ENCODE results near the gene CSTPP1. TPM values are rescaled to one million over a fixed set of nuclear protein-coding genes. Genes with fewer than 3 reads are reported as not detected.
"Not testable (repeated sequence)": the region's sequence is repeated elsewhere in the genome, so short reads cannot be mapped to it uniquely, and the experiment has no call there.

The CSTPP1 gene
- total RNA-seq, 2 donors from 2014 or later, result 12.2 to 13.8 TPM

DNA sequence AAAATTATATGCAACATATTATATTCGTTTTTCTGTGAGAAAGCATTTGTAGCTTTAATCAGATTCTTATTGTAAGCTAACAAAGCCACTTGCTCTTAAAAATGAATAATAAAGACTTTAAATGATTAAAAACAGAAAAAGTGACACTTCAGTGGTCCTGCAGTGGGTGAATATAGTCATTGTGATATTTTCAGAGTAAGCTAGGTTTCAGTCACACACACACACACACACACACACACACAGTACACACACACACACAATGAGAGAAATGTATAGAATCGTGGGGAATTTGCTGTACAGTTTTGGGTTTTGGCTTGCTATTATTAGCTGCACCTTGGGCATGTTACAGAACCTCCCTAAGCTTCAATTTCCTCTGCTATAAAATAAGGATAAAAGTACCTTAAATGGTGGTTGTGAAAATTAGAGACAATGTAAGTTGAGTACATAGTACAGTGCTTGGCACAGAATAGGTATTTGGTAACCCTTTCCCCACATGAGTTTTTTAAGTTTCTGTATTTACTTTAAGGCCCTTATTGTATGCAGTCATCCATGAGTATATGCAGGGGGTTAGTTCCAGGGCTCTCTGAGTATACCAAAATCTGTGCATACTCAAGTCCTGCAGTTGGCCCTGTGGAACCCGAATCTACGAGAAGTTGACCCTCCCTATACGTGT lies 39.8 kb downstream of the CSTPP1 start:
- H3K4me1 Mint-ChIP-seq, result peaks cover 8% of the 10 kb centered on the region
- peaks cover 4% of the 10 kb centered on the region for H3K36me3 Mint-ChIP-seq (ENCODE audit: low read depth)
- no peak for DNase-seq
- H3K27me3 Mint-ChIP-seq, result no peaks in the 10 kb centered on the region
- no peak for ATAC-seq
- H3K27ac Mint-ChIP-seq, result no peak overlapping the region
- H3K9me3 ChIP-seq (ENCODE audit: control insufficient read depth, low read length, poor library complexity, severe bottlenecking), result no peaks in the 10 kb centered on the region
- no peak overlapping the region for H3K4me3 Mint-ChIP-seq

DNA sequence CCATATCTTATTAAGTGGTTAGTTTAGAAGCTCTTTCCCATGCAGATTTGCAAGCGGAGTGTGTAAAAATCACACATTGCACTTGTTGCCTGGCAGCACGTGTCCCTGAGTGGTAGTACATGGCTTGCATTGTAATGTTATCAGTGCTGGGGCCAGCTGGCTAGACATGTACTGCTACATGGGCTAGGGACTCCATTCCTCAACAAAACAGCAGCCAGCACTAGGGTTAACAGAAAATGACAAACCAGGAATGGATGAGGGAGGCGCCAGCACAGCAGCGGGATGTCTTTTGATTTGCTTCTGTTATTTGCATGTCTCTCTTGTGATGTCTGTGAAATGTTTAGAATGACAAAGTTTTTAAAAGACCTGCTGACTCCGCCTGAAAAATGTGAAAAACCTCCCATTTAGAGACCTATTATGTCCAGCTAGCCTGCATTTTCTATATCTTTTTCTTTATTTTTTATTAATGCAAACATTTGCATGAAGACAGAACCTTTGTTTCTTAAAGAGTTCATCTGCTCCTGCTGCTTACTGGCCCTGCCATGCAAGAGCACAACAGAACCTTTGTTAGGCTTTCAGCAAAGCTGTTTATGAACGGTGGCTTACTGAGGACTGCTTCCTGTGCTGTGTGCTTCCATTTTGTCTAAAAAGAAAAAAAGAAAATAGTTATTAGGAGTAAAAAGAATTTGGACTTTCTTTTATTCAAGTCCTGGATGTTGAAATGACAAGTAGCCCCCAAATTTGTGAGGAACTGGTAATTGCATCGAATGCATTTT lies 40.7 kb downstream of the CSTPP1 start:
- Mint-ChIP-seq H3K27ac (no peak overlapping the region), H3K27me3 (no peaks in the 10 kb centered on the region), H3K36me3 (ENCODE audit: low read depth) (peaks cover 4% of the 10 kb centered on the region), H3K4me1 (peaks cover 12% of the 10 kb centered on the region), H3K4me3 (no peak overlapping the region)
- DNase-seq, result no peak
- no peaks in the 10 kb centered on the region for H3K9me3 ChIP-seq (ENCODE audit: control insufficient read depth, low read length, poor library complexity, severe bottlenecking)
- no peak for ATAC-seq

DNA sequence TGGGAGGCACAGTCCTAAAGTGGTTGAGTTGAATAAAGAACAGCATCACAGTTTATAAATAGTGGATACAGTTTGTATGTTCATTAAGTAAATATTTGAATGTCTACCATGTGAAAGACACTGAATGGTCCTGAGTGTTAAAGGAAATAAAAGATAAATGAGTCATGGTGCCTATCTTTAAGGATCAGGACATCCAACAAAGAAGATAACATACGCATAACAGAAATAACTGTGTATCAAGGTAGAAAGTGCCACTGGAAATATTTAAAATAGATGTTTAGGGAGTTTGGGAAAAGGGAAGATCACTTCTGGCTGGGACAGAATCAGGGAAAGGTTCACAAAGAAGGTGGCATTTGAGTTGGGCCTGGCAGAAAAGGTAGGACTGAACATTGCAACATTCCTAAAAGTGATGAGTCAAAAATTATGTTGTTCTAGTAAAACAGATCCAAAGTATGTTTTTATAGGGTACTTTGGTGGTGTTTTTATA lies 41.5 kb downstream of the CSTPP1 start:
- DNase-seq, result no peak
- Mint-ChIP-seq H3K27me3 (no peaks in the 10 kb centered on the region), H3K4me3 (no peak overlapping the region), H3K36me3 (ENCODE audit: low read depth) (peaks cover 4% of the 10 kb centered on the region), H3K27ac (no peak overlapping the region), H3K4me1 (peaks cover 12% of the 10 kb centered on the region)
- ATAC-seq, result no peak
- H3K9me3 ChIP-seq (ENCODE audit: control insufficient read depth, low read length, poor library complexity, severe bottlenecking), result no peaks in the 10 kb centered on the region

DNA sequence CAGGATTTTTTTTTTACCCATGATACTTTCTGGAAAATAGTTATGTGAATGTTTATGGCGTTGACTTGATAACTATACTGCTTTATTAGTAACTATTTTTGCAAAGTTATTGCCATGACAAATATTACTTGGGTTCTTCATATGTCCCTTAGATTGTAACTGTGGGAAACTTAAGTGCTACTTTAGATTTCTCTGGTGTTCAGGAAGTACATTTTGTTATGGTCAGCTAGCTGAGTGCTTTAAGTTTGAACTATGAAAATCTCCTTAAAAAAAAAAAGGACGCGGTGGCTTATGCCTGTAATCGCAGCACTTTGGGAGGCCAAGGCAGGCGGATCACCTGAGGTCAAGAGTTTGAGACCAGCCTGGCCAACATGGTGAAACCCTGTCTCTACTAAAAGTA lies 42.8 kb downstream of the CSTPP1 start:
- Mint-ChIP-seq H3K27ac (no peak overlapping the region), H3K4me3 (no peak overlapping the region), H3K27me3 (no peaks in the 10 kb centered on the region), H3K4me1 (peaks cover 12% of the 10 kb centered on the region), H3K36me3 (ENCODE audit: low read depth) (peaks cover 4% of the 10 kb centered on the region)
- DNase-seq (no peak), ATAC-seq (no peak)
- H3K9me3 ChIP-seq (ENCODE audit: control insufficient read depth, low read length, poor library complexity, severe bottlenecking), result no peaks in the 10 kb centered on the region

DNA sequence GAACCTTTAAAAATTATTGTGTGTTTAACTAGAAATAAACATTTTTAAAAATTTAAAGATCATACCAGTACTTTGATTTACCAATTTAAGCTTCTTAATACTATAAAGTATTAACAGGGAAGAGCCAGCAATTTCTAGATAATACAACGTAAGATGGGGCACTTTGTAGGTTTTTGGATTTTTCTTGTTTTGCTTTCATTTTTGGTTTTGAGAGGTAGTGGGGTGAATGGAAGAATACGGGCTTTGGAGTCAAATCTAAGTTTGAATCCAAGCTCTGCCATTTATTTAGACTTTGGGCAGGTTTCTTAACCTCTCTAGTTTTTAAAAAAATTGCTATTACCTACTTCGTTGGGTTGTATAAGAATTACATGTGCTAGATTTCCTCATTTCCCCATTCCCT lies 44.9 kb downstream of the CSTPP1 start:
- H3K27ac Mint-ChIP-seq, result peak overlapping the region; percentile 37
- peaks cover 4% of the 10 kb centered on the region for H3K36me3 Mint-ChIP-seq (ENCODE audit: low read depth)
- peaks cover 10% of the 10 kb centered on the region for H3K4me1 Mint-ChIP-seq
- no peaks in the 10 kb centered on the region for H3K9me3 ChIP-seq (ENCODE audit: control insufficient read depth, low read length, poor library complexity, severe bottlenecking)
- DNase-seq (no peak), ATAC-seq (no peak)
- H3K4me3 Mint-ChIP-seq, result peak overlapping the region; percentile 68
- H3K27me3 Mint-ChIP-seq, result no peaks in the 10 kb centered on the region

DNA sequence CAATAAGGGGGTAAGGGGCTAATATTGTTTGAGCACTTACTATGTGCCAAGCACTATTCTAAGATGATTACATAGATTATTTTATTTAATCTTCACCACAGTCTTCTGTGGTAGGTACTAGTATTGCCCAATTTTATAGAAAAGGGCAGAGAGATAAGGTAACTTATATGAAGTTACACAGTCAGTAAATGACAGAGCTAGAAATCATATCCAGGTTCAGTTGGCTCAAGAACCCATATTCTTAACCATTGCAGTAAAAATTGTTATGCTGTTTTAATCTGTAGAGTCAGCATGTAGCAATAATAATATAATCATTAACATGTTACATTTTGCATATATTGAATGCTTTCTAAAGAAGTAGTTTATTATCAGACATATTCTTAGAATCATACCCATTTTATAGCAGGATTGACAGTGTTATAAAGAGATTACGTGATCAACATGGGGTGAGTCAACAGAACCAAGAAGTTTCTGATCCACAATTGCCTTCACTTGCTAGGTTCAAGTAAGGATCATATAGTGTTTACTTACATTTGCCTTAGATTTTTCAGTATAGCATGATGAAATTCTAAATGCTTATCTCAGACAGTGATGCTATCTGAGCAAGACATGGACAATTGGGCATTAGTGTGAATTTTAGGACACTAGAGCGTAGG lies 46.4 kb downstream of the CSTPP1 start:
- Mint-ChIP-seq H3K36me3 (ENCODE audit: low read depth) (peaks cover 4% of the 10 kb centered on the region), H3K27ac (no peak overlapping the region), H3K27me3 (no peaks in the 10 kb centered on the region), H3K4me3 (no peak overlapping the region), H3K4me1 (peaks cover 10% of the 10 kb centered on the region)
- no peak for DNase-seq
- H3K9me3 ChIP-seq (ENCODE audit: control insufficient read depth, low read length, poor library complexity, severe bottlenecking), result no peaks in the 10 kb centered on the region
- ATAC-seq, result no peak

DNA sequence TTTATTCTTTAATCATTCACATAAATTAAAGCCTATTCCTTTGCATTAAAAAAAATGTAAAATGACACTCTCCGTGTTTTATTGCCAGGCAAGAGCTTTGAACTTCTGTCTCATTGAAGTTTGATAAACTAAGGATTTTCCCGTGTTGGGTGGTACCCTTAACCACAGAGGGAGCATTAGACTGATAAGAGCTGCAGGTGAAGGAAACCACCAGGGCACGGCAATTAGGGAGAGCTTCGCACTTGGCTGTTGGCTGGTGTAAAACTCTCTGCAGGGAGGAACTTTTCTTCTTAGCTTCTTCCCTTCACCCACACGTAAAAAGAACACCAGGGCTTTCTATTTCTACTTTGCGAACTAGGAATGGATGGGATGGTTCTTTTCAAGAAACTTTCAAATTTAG lies 47.0 kb downstream of the CSTPP1 start:
- no peaks in the 10 kb centered on the region for H3K9me3 ChIP-seq (ENCODE audit: control insufficient read depth, low read length, poor library complexity, severe bottlenecking)
- no peak overlapping the region for H3K27ac Mint-ChIP-seq
- ATAC-seq, result no peak
- peaks cover 10% of the 10 kb centered on the region for H3K4me1 Mint-ChIP-seq
- H3K36me3 Mint-ChIP-seq (ENCODE audit: low read depth), result peaks cover 5% of the 10 kb centered on the region
- no peak for DNase-seq
- no peak overlapping the region for H3K4me3 Mint-ChIP-seq
- H3K27me3 Mint-ChIP-seq, result no peaks in the 10 kb centered on the region

DNA sequence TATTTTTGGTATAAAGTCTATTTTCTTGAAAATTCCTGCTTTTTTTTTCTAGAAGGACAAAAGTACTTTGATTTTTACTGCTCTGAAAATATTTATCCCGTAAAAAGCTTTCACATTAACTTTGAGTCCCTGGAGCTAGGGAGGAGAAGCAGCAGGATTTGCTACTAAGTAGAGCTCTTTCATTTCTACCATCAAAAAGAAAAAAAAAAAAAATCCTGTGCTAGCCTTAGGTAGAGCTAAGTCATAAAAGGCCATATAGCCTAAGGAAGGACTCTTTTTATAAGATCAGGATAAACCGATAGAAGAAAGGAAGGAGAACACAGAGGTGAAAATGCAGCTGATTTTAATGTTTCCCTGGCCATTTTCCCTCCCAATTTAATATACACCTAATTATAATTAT lies 48.0 kb downstream of the CSTPP1 start:
- Mint-ChIP-seq H3K27me3 (no peaks in the 10 kb centered on the region), H3K4me1 (peaks cover 10% of the 10 kb centered on the region), H3K27ac (no peak overlapping the region), H3K4me3 (no peak overlapping the region), H3K36me3 (ENCODE audit: low read depth) (peaks cover 5% of the 10 kb centered on the region)
- no peak for ATAC-seq
- DNase-seq, result no peak
- no peaks in the 10 kb centered on the region for H3K9me3 ChIP-seq (ENCODE audit: control insufficient read depth, low read length, poor library complexity, severe bottlenecking)

DNA sequence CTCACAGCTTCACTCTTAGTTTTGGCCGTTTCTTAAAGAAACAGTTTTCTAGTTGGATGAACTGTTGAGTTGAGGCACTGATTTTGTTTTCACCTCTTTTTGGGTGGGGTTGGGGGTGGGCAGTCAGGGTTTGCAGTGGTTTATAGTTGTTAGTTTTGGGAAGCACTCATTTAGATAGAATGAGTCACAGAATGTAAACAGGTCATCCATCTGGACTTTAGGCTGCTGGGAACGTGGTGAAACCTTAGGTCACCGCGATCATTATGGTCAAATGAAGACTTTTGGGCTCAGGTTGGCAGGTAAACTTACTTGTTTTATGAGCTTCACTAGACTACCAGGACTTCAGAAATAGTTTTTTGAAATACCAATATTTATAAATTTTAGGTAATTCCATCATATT lies 48.4 kb downstream of the CSTPP1 start:
- H3K27ac Mint-ChIP-seq, result no peak overlapping the region
- no peak overlapping the region for H3K4me3 Mint-ChIP-seq
- peaks cover 10% of the 10 kb centered on the region for H3K4me1 Mint-ChIP-seq
- no peak for DNase-seq
- H3K27me3 Mint-ChIP-seq, result no peaks in the 10 kb centered on the region
- peaks cover 5% of the 10 kb centered on the region for H3K36me3 Mint-ChIP-seq (ENCODE audit: low read depth)
- ATAC-seq, result no peak
- H3K9me3 ChIP-seq (ENCODE audit: control insufficient read depth, low read length, poor library complexity, severe bottlenecking), result no peaks in the 10 kb centered on the region

DNA sequence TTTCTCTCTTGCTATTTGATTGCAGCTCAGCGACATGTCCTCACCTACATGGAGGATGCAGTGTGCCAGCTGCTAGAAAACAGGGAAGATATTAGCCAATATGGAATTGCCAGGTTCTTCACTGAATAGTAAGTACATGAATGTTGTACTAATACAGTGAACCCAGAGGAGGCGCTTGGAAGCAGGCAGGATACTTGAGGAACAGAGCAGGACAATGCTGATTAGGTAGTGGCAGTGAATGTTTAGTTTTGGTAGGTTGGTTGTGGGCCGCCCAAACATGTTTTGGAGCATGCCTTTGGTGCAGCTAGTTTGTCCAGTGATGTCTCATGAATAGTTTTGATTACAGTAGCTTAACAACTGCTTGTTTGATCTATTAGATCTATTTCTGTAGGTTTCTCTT lies 50.6 kb downstream of the CSTPP1 start:
- DNase-seq (no peak), ATAC-seq (no peak)
- H3K4me3 Mint-ChIP-seq, result no peak overlapping the region
- H3K9me3 ChIP-seq (ENCODE audit: control insufficient read depth, low read length, poor library complexity, severe bottlenecking), result no peaks in the 10 kb centered on the region
- peaks cover 5% of the 10 kb centered on the region for H3K36me3 Mint-ChIP-seq (ENCODE audit: low read depth)
- no peaks in the 10 kb centered on the region for H3K4me1 Mint-ChIP-seq
- no peaks in the 10 kb centered on the region for H3K27me3 Mint-ChIP-seq
- H3K27ac Mint-ChIP-seq, result no peak overlapping the region

DNA sequence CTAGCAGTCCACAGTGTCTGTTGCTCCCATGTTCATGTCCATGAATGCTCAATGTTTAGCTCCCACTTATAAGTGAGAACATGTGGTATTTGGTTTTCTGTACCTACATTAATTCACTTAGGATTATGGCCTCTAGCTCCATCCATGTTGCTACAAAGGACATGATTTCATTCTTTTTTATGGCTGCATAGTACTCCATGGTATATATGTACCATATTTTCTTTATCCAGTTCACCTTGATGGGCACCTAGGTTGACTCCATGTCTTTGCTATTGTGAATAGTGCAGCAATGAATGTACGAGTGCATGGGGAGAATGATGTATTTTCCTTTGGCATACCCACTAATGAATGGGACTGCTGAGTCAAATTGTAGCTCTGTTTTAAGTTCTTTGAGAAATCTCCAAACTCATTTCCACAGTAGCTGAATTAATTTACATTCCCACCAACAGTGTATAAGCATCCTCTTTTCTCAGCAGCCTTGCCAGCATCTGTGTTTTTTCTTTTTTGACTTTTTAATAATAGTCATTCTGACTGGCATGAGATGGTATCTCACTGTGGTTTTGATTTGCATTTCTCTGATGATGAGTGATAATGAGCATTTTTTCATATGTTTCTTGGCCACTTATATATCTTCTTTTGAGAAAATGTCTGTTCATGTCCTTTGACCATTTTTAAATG lies 53.4 kb downstream of the CSTPP1 start:
- not testable (repeated sequence) for H3K4me3 Mint-ChIP-seq; DNase-seq; H3K4me1 Mint-ChIP-seq; ATAC-seq; H3K27me3 Mint-ChIP-seq; H3K9me3 ChIP-seq (ENCODE audit: control insufficient read depth, low read length, poor library complexity, severe bottlenecking); H3K27ac Mint-ChIP-seq
- H3K36me3 Mint-ChIP-seq (ENCODE audit: low read depth), result peaks cover 14% of the 10 kb centered on the region

DNA sequence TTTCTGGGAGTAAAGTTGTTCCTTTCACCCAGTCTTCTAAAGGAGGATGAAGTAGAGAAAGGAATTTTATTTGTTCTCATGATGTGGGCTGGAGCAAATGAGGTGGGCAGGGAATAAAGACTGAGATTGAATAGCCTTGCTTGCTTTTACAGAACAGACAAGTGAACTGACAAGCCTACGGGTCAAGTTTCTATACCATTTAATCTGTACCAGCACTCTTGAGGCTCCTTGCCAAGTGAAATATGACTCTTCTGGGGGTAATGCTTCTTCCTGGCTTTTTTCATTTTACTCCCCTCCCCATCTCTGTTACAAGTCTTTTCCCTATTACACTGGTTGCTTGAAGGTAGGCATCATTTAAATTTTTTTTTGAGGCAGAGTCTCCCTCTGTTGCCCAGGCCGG lies 54.8 kb downstream of the CSTPP1 start:
- Mint-ChIP-seq H3K27me3 (no peaks in the 10 kb centered on the region), H3K36me3 (ENCODE audit: low read depth) (peaks cover 14% of the 10 kb centered on the region), H3K4me3 (no peak overlapping the region), H3K4me1 (no peaks in the 10 kb centered on the region), H3K27ac (no peak overlapping the region)
- ATAC-seq (no peak), DNase-seq (no peak)
- H3K9me3 ChIP-seq (ENCODE audit: control insufficient read depth, low read length, poor library complexity, severe bottlenecking), result no peaks in the 10 kb centered on the region

DNA sequence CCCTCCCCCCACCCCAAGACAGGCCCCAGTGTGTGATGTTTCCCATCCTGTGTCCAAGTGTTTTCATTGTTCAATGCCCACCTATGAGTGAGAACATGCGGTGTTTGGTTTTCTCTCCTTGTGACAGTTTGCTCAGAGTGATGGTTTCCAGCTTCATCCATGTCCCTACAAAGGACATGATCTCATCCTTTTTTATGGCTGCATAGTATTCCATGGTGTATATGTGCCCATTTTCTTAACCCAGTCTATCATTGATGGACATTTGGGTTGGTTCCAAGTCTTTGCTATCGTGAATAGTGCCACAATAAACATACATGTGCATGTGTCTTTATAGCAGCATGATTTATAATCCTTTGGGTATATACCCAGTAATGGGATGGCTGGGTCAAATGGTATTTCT lies 55.8 kb downstream of the CSTPP1 start:
- not testable (repeated sequence) for H3K27ac Mint-ChIP-seq; H3K4me3 Mint-ChIP-seq; H3K27me3 Mint-ChIP-seq; H3K9me3 ChIP-seq (ENCODE audit: control insufficient read depth, low read length, poor library complexity, severe bottlenecking); DNase-seq; H3K4me1 Mint-ChIP-seq; ATAC-seq
- peaks cover 16% of the 10 kb centered on the region for H3K36me3 Mint-ChIP-seq (ENCODE audit: low read depth)
